Smooth muscle cell (in vitro differentiated cells): ENCODE data around the gene PACS1. TPM values are rescaled to one million over a fixed set of nuclear protein-coding genes. Genes with fewer than 3 reads are reported as not detected.

Experiments
- DNase-seq: peaks from one replicate; lab custom pipeline; 2025; ENCODE audit not compliant: unreplicated experiment; lab: John Stamatoyannopoulos, UW
- H2AFZ ChIP-seq: fragments of 200-600 bp; sonication (generic); 2 replicates; pipeline ENCODE4 v1.6.0; 2016; ENCODE audit warnings: antibody characterized with exemption, low read depth, mild to moderate bottlenecking
- H3F3A ChIP-seq: fragments of 200-600 bp; sonication (generic); 2 replicates; pipeline ENCODE4 v1.6.0; 2017; ENCODE audit warnings: antibody characterized with exemption, low read depth
- H3K27ac ChIP-seq: fragments of 200-600 bp; sonication (generic); 2 replicates; pipeline ENCODE4 v1.5.1; 2016; ENCODE audit warnings: low read depth, mild to moderate bottlenecking
- H3K27me3 ChIP-seq: fragments of 200-600 bp; sonication (generic); 2 replicates; pipeline ENCODE4 v1.6.1; 2016; ENCODE audit warnings: low read depth, mild to moderate bottlenecking
- H3K36me3 ChIP-seq: fragments of 200-600 bp; sonication (generic); 2 replicates; pipeline ENCODE4 v1.5.1; 2016; ENCODE audit warnings: low read depth
- H3K4me1 ChIP-seq: fragments of 200-600 bp; sonication (generic); 2 replicates; pipeline ENCODE4 v1.5.1; 2016; ENCODE audit warnings: low read depth
- H3K4me2 ChIP-seq: fragments of 200-600 bp; sonication (generic); 2 replicates; pipeline ENCODE4 v1.6.0; 2016; ENCODE audit warnings: mild to moderate bottlenecking
- H3K4me3 ChIP-seq: fragments of 200-600 bp; sonication (generic); 2 replicates; pipeline ENCODE4 v1.5.1; 2016; ENCODE audit warnings: mild to moderate bottlenecking
- H3K79me2 ChIP-seq: fragments of 200-600 bp; sonication (generic); 2 replicates; pipeline ENCODE4 v1.6.0; 2016; ENCODE audit warnings: low read depth, mild to moderate bottlenecking
- H3K9ac ChIP-seq: fragments of 200-600 bp; sonication (generic); 2 replicates; pipeline ENCODE4 v1.6.0; 2016; ENCODE audit warnings: low read depth
- H3K9me3 ChIP-seq: fragments of 200-600 bp; sonication (generic); replicated peaks from 2 replicates; pipeline ENCODE4 v1.5.1; 2016; ENCODE audit warnings: low read depth
- H4K20me1 ChIP-seq: fragments of 200-600 bp; sonication (generic); 2 replicates; pipeline ENCODE4 v1.6.0; 2016; ENCODE audit warnings: low read depth
- WGBS: methylation state at CpG from one replicate; pipeline ENCODE4 v1.1.7; 2016; ENCODE audit warnings: low lambda C conversion rate; 5-methylcytosine and 5-hydroxymethylcytosine counted together
- polyA plus RNA-seq: library from polyadenylated mRNA; unstranded; fragments of >200 nt; fragmentation: Nextera tagmentation; extraction: Ambion mirVana; gene quantifications from 2 replicates; pipeline ENCODE4 v1.2.1, GENCODE V29; 2016
- total RNA-seq: library from RNA; depleted of rRNA; stranded (reverse); fragments of >200 nt; gene quantifications from 2 replicates; pipeline ENCODE4 v1.2.3, GENCODE V29; 2014
- TF ChIP-seq, protein P1 (sequence below): fragments of 200-600 bp; sonication (generic); IDR thresholded peaks from 2 replicates; pipeline ENCODE4 v1.5.1; 2017; ENCODE audit warnings: borderline replicate concordance, mild to moderate bottlenecking, antibody characterized with exemption; ENCODE audit not compliant: insufficient read depth, poor library complexity, severe bottlenecking

Gene PACS1
- total and polyA plus RNA-seq, 2 experiments from 2014 or later, result 87.6 to 140 TPM

DNA sequence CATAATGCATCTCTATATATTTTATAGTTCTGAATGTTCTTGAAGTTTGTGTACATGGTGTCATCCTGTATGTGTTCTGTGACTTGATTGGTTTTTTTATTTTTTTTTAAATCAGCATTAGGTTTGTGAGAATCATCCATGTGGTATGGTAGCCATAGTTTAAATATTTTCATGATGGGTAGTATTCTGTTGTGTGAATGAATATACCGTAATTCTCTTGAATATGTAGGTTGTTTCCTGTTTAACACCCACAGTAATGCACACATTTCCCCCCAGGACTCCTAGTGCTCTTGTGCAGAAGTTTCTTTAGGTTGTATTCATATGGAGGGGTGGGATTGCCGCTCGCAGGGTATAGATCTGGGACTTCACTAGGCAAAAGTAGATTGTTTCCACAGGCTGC is 2.0 kb downstream of the PACS1 start:
- no peaks in the 10 kb centered on the region for H3K27me3 ChIP-seq
- peaks cover 65% of the 10 kb centered on the region for H4K20me1 ChIP-seq
- no peak for DNase-seq
- peak overlapping the region; percentile 76 for H3K9ac ChIP-seq
- peak overlapping the region; percentile 94 for H3K4me2 ChIP-seq
- TF ChIP-seq, protein P1, sequence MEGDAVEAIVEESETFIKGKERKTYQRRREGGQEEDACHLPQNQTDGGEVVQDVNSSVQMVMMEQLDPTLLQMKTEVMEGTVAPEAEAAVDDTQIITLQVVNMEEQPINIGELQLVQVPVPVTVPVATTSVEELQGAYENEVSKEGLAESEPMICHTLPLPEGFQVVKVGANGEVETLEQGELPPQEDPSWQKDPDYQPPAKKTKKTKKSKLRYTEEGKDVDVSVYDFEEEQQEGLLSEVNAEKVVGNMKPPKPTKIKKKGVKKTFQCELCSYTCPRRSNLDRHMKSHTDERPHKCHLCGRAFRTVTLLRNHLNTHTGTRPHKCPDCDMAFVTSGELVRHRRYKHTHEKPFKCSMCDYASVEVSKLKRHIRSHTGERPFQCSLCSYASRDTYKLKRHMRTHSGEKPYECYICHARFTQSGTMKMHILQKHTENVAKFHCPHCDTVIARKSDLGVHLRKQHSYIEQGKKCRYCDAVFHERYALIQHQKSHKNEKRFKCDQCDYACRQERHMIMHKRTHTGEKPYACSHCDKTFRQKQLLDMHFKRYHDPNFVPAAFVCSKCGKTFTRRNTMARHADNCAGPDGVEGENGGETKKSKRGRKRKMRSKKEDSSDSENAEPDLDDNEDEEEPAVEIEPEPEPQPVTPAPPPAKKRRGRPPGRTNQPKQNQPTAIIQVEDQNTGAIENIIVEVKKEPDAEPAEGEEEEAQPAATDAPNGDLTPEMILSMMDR, result no peak
- H3K79me2 ChIP-seq, result peaks cover 67% of the 10 kb centered on the region
- peaks cover 13% of the 10 kb centered on the region for H3K4me1 ChIP-seq
- 68% methylated on average over 3 of the region's 3 CpGs for WGBS
- no peaks in the 10 kb centered on the region for H3K9me3 ChIP-seq
- peak overlapping the region; percentile 70 for H3K27ac ChIP-seq
- H3K4me3 ChIP-seq, result peak overlapping the region; percentile 70
- H2AFZ ChIP-seq, result no peak overlapping the region
- peaks cover 11% of the 10 kb centered on the region for H3F3A ChIP-seq
- H3K36me3 ChIP-seq, result no peaks in the 10 kb centered on the region

DNA sequence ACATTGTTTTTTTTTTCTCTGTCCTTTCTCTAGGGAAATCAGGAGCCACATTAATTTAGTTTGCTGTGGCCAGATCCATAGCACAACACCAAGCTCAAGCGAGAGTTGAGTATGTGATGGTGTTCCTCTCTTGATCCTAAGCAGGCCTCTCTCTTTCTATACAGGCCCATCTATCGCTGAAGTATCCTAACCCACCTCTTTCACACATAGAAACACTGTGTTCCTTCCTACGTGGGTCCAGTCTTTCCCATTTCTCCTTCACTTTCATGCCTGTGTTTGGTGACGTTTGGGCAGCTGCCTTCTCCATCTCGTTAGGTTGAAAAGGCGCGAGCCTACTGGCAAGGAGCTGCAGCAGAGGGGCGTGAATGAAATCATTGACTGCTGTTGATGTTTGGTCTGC is 2.4 kb downstream of the PACS1 start:
- Histone ChIP-seq H3K9me3 (no peaks in the 10 kb centered on the region), H3F3A (peaks cover 6% of the 10 kb centered on the region), H4K20me1 (peaks cover 64% of the 10 kb centered on the region), H3K27me3 (no peaks in the 10 kb centered on the region), H3K9ac (peak overlapping the region; percentile 7), H3K27ac (peak overlapping the region; percentile 70), H2AFZ (no peak overlapping the region), H3K79me2 (peaks cover 72% of the 10 kb centered on the region), H3K36me3 (no peaks in the 10 kb centered on the region), H3K4me3 (peak overlapping the region; percentile 70), H3K4me2 (peak overlapping the region; percentile 94), H3K4me1 (peaks cover 13% of the 10 kb centered on the region)
- 87% methylated on average over 8 of the region's 8 CpGs for WGBS
- DNase-seq, result no peak
- TF ChIP-seq, protein P1, result no peak

DNA sequence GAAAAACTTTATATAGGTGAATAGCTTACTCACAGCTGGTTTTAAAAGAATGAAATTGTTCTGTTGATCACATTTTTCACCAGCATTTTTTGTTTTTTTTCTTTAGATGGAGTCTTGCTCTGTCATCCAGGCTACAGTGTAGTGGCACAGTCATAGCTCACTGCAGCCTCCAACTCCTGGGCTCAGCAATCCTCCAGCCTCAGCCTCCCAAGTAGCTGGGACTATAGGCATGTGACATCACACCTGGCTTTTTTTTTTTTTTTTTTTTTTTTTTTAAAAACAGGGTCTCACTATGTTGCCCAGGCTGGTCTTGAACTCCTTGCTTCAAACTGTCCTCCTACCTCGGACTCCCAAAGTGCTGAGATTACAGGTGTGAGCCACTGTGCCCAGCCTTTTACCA is 3.6 kb downstream of the PACS1 start:
- no peak overlapping the region for H2AFZ ChIP-seq
- H3K79me2 ChIP-seq, result peaks cover 83% of the 10 kb centered on the region
- no peak overlapping the region for H3K4me2 ChIP-seq
- no peak for DNase-seq
- H3K4me1 ChIP-seq, result peaks cover 13% of the 10 kb centered on the region
- no peak overlapping the region for H3K27ac ChIP-seq
- H3F3A ChIP-seq, result peaks cover 9% of the 10 kb centered on the region
- WGBS, result 96% methylated on average over 1 of the region's 1 CpG
- no peaks in the 10 kb centered on the region for H3K36me3 ChIP-seq
- no peaks in the 10 kb centered on the region for H3K27me3 ChIP-seq
- H3K9ac ChIP-seq, result no peak overlapping the region
- no peak overlapping the region for H3K4me3 ChIP-seq
- peaks cover 64% of the 10 kb centered on the region for H4K20me1 ChIP-seq
- H3K9me3 ChIP-seq, result no peaks in the 10 kb centered on the region
- TF ChIP-seq, protein P1, result no peak

DNA sequence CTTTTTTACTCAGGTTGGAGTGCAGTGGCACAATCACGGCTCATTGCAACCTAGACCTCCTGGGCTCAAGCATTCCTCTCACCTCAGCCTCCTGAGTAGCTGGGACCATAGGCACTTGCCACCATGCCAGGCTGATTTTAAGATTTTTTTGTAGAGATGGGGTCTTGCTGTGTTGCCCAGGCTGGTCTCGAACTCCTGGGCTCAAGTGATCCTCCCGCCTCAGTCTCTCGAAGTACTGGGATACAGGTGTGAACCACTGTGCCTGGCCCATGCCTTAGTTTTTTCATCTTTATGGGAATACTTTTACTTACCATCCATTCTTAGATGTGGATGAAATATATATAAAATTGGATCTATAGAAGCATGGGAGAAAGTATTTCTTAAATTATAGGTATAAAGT is 5.2 kb downstream of the PACS1 start:
- DNase-seq, result no peak

More for the DNA sequence above, 5.2 kb downstream of the PACS1 start:
- Histone ChIP-seq H3K27ac (no peak overlapping the region), H3K36me3 (no peaks in the 10 kb centered on the region), H3K4me3 (no peak overlapping the region), H2AFZ (no peak overlapping the region), H4K20me1 (peaks cover 79% of the 10 kb centered on the region), H3K79me2 (peaks cover 99% of the 10 kb centered on the region), H3K9me3 (no peaks in the 10 kb centered on the region), H3K4me2 (no peak overlapping the region), H3K4me1 (peaks cover 15% of the 10 kb centered on the region), H3F3A (peaks cover 24% of the 10 kb centered on the region), H3K9ac (no peak overlapping the region), H3K27me3 (no peaks in the 10 kb centered on the region)
- TF ChIP-seq, protein P1, result no peak
- WGBS, result 88% methylated on average over 4 of the region's 4 CpGs
